Measurements from ENCODE around the gene RAB41.
"Not testable (repeated sequence)": the region's sequence is repeated elsewhere in the genome, so short reads cannot be mapped to it uniquely, and the experiment has no call there.

Gene RAB41

DNA sequence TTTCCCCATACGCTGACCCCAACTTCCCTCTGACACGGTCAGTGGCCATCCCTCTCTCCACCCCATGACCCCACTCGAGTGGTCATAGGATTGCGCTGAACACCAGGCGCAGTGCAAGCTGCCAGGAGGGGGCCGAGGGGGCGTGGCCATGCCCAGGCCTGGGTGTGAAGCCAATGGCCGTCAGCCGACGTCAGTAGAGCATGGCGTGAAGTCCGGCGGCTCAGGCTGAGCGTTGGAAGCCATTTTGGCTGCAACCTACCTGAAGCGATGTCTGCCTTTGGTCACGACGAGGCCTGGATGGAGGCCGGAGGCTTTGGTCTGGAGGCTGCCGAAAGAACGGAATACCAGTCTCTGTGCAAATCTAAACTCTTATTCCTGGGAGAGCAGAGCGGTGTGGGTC lies at the start of gene RAB41:
RAB41 (plus strand) TSS at position 222 of the 400 bp plus-strand sequence; CDS start at position 268, 46 bp downstream.
- no peak for DNase-seq

DNA sequence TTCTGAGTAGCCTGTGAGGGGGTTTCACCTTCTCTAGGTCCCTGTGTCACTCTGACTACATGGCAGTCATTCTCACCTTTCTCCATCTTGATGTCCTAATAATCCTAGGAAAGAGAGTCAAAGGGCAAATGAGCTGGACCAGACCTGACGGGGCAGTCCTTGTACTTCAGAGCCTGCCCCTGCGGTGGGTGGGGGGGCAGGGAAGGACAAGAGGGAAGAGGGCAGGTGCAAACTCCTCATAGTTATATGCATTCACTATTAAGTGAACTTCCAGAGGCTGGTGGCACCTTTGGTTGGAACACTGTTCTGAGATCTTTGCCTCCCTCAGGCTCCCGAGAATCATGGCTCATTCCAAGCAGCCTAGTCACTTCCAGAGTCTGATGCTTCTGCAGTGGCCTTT lies 47.6 kb upstream of the RAB41 start, which contains the start of gene AWAT1:
AWAT1 (plus strand) TSS at position 301 of the 400 bp plus-strand sequence; CDS start at position 342, 41 bp downstream.
- no peak for DNase-seq

DNA sequence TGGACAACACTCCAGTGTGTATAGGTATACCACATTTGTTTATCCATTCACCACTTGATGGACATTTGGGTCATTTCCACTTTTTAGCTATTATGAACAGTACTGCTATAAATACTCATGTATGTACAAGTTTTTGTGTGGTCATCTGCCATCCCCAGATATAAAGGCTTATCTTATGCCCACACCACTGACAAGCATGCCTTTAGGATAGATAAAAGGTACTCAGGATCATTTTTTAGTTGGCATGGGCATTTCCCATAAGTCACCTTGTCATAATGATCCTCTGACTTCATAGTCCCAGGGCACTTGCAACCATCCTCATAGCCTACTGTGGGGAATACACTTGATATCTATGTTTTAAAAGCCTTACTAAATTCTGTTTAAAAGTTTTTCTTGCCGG lies 41.2 kb upstream of the RAB41 start:
- no peak for DNase-seq

DNA sequence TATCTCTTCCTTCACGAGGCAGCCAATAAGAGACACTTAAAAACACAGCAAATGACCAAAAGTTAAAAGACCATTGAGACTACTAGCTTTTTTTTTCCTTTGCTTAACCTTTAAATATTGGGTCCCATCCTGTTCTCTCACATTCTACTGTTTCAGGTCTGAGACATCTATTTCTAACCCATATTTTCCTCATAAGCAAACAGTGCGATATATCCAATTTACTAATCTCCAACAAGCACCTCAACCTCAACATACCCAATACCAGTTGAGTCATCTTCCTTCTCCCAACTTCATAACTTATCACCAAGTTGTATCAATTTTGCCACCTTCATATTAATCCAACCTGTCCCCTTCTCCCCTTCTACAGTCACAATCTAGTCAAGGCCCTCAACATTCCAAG lies 40.5 kb upstream of the RAB41 start:
- no peak for DNase-seq

DNA sequence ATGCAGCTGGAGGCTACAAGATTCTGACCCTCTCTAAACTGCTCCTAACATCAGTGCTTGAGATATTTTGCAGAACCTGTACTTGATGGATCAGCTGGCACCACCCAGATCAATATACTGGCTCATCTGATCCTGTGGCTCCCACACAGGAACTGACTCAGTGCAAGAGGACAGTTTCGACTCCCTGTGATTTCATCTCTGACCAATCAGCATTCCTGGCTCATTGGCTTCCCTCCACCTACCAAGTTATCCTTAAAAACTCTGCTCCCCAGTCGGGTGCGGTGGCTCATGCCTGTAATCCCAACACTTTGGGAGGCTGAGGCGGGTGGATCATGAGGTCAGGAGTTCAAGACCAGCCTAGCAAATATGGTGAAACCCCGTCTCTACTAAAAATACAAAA lies 38.4 kb upstream of the RAB41 start:
- DNase-seq: not testable (repeated sequence)

DNA sequence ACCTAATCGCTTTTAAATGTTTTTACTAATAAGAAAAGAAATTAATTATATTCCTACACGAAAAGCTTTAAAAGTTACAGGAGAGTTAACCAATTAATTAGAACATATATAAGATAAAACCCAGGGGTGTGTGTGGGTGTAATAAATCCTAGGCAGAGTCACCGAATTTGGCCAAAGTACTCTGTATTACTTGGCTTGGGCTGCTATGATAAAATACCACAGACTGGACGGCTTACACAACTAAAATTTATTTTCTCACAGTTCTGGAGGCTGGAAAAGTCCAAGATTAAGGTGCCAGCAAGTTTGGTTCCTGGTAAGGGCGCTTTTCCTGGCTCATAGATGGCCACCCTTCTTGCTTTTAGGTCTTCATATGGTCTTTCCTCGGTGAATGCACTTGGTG lies 37.1 kb upstream of the RAB41 start:
- DNase-seq: no peak

DNA sequence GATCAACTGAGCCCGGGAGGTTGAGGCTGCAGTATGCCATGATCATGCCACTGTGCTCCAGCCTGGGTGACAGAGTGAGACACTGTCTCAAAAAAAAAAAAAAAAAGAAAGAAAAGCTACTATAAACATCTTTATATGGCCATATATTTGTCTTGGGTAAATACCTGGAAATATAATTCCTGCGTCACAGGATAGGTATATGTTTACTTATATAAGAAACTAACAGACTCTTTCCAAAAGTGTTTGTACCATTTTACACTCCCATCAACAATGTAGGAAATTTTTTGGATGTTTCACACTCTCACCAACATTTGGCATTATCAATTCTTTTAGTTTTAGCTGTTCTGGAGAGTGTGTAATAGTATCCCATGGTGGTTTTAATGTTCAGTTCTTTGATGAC lies 34.7 kb upstream of the RAB41 start:
- no peak for DNase-seq

DNA sequence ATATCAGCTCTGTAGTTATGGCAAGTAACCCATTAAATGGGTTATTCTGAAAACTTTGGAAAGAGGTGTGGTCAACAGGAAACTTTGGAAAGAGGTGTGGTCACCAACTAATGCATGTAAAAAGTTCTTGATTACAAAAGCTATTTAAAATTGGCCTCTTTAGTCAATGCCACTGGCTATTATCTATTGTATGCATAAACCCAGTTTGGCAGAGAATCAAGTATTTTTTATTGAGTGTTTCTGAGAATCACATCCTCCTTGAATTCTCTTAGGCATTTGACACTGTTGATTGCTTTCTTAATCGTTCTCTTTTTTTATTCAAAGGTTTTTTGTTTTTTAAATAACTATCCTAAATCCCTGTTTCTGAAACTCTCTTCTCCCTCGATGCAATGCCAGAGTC lies 29.5 kb upstream of the RAB41 start:
- DNase-seq: no peak

DNA sequence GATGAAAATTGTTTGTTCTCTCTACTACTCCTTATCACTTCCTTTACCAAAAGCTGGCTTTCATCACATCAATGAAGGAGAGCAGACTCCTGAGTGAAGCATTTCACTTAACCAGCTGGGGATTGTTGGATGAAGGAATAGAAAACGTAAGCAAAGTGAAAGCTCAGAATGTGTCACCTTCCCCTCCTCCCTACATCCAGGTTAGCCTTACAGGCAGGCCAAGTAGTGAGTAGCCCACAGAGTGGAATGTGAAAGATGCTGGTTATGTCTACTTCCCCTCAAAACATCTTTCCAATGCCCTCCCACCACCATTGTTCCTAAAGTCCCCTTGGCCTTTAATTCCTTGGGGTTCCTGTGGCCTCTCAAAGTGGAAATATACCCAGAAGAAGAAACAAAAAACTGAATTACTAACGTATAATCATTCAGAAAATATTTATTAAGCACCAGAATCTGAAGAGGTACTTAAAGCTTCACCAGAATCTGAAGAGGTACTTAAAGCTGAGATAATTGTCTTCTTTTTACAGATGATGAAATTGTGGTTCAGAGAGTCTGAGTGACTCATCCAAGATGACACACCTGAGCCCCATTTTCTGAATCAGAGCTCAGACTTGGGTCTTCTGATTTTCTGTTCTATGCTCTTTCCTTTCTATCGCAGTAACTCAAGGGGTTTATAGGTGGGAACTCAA lies 28.5 kb upstream of the RAB41 start:
- no peak for DNase-seq

DNA sequence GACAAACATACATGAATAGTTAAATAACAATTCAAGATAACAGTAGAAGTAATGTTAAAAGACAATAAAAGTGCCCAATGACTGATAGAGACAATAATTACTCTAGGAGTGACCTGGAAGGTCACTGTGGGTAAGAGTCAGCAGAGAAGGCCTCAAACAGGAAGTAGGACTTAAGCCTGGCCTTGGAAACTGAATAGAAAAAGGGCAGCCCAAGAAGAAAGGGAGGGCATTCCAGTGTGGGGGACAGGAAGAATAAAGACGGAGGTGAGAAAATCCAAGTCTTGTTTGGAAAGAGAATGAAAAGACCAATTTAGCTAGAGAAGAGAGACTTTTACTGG lies 27.9 kb upstream of the RAB41 start:
- DNase-seq: no peak

DNA sequence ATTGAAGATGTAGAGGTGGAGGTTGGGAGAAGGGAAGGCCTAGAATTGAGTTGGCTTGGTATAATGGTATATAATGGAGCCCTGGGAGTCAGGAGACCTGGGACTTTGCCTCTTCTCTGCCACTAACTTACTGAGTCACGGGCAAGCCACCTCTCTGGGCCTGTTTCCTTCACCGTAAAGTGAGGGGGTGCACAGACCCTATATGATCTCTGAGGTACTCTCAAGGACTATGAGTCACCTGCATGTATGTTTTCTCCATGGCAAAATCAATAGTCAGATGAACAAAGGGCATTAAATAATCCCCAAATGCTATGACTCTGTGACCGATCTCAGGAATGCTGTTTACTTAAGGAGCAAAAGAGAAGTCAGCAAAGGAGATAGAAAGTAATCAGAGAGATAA lies 27.1 kb upstream of the RAB41 start:
- DNase-seq: no peak

DNA sequence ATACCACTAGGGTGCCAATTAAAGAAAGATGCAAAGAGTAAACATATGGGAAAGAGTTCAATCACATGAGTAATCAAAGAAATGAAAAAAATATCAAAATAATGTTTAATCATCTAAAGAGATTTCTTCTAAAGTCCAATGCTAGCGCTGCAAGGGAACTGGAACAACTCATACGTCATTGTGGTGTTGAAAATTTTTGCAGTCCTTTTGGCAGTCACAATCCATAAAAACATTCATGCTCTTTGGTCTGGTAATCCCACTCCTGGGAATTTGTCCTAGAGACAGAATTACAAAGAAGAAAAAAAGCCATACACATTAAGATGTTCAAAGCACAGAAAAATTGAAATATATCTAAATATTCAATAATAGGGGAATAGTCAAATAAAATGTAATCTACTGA lies 26.5 kb upstream of the RAB41 start:
- no peak for DNase-seq

DNA sequence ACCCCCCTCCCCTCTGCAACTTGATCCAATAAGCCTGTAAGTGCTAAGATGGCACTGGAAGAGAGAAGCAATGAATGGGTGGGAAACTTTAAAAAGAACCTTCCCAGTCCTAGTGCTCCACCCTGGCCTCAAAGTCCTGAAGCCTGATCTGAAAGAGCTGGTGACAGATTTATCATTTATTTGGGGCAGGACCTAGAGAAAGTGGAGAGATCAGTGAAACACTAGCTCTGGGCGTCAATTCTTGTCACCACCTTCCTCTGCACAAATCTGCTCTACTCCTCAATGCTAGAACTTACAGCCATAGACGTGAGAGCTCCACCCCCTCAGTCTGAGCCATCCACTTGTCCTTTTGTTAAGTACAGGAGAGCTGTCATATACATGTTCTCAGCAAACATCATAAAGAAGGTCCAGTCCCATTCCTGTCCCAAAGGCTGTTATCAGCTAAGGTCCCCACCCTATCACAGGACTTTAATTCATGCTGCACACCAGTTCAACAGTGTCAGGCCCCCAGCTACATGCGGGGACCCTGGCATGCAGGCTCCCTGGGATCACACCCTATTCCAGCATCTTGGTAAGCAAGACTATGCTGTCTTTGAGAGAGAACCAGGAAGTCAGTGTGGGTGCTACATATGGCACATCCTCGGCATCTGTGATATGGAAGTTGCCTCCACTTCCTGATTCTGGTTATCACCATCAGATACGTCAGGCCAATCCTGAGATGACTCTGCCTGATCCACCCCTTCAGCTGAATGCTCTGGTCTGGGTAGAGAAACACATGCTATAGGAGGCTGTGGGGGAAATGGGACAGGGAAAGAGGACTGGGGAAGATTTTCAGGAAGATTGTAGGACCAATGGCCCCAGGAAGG lies 24.3 kb upstream of the RAB41 start:
- DNase-seq: no peak

DNA sequence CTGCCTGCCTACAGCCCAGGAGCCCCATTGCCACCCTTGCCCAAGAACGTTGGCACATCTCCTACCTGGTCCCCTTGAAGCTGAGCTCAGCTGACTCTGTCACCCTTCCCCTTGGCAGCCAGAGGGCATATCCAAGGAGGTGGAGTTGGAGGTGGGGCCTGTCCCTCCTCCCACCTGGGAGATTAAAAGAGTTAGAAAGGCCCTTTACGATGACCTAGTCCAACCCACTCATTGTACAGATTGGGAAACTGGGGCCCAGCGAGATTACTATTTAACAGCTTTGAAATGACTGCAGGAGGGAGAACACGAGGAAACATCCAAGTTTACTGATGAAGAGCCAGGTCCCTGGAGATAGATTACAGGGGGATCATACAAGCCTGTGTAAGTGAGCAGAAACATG lies 21.9 kb upstream of the RAB41 start, which contains the start of gene P2RY4:
P2RY4 (minus strand) TSS at position 101 of the 400 bp plus-strand sequence. CDS start 580 bp downstream, outside the sequence.
- DNase-seq: no peak

DNA sequence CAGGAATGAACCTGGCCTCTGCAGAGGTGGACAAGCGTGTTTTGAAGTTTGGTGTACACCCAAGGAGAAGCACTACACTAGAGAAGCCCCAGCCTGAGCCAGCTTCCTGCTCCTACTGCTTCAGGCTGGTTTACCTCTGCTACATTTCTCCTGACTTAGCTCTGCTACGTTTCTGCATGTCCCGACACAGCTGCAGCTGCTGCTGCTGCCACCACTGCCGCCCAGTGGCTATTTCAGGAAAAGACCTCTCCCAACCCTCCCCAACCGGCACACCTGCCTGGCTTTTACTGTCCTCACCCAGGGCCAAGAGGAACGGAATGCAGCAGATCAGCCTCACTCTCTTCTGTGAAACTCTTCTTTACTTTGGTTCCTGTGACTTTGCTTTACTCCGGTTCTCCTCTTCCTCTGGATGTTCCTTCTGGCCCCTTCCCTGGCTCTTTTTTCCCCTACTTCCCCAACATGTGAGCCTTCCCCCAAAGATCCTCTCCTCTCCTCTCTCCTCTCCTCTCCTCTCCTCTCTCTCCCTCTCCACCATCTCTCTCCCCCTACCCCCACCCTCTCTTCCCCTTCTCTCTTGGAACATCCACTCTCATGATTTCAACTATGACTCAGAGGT lies 18.9 kb upstream of the RAB41 start:
- peak; percentile 62 for DNase-seq

DNA sequence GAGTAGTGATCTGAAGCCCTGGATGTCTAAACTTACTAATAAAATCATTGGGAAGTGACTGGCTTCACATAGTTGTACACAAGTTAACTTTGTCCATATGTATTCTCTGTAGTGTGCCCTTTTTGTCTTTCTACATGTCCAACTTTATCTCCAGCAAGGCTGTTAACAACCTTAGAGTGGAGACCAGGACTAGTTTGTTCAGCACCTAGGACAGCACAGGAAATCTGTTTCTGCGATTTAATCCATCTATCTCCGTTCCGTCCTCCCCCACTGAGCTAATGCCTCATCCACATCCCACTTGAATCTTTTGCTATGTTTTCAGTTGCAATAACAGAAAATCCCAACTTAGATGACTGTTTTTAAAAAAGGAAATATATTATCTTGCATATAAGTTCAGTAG lies 17.2 kb upstream of the RAB41 start:
- DNase-seq: no peak

DNA sequence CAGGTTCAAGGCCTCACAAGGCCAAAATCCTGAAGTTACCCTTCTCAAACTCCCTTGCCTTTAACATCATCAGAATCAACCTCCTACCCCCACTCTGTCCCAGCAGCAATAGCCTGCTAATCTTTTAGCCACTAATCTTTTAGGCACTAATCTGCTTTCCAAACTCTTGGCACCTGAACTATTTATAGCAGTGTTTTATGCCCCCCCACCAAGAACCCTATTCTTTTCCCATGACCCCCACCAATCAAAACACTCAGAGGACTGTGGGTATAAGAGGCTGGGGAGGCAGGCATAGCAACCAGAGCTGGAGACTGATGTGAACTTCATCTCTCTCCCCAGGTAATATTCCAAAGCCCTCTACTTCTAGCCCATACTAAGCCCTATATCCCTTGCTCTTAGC lies 13.9 kb upstream of the RAB41 start, which contains the start of gene ARR3:
ARR3 (plus strand) TSS at position 301 of the 400 bp plus-strand sequence. CDS start 1,052 bp downstream, outside the sequence.
- DNase-seq: no peak

DNA sequence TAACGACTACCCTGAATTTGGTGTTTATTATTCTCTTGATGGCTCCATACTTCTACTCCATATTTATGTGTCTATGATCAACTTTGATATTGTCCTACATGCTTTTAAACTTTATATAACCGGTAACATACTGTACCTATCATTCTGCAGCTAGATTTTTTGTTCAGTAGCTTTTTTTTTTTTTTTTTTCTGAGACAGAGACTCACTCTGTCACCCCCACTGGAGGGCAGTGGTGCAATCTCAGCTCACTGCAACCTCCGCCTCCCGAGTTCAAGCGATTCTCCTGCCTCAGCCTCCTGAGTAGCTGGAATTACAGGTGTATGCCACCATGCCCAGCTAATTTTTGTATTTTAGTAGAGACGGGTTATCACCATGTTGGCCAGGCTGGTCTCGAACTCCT lies 7.9 kb upstream of the RAB41 start:
- not testable (repeated sequence) for DNase-seq

DNA sequence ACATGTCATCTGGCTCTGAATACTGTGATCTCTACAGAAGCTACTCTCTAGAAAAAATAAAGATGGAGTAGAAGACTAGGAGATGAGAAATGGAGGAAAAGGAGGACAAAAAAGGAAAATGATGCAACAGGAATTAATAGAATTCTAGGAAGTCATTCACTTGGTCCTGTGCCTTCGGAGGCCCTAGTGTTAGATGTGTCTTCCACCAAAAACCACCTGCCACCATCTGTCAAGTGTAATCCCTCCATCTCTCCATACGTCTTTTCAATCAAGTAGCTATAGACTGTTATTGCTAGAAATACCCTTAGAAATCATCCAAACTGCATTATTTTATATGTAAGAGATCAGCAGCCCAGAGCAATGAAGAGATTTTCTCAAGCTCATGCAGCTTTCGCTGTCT lies 2.9 kb upstream of the RAB41 start:
- DNase-seq: no peak

DNA sequence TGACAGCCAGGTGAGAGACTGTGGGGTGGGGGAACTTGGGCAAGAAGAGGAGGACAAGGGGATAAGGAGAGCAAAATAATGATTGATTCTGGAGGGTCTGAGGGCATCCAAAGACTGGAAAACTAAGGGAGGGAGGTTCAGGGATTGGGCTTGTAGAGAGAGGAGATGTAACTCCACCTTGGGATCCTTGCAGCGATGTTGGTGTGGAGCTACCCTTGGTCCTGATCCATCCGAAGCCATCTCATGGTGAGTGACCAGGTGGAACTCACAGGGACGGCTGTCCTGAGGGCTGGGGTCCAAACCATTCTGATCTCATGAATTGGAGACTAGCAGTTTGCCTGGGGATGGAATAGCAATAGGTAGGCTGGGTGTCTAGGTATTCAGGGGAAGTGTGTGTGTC lies 1.4 kb upstream of the RAB41 start:
- DNase-seq: no peak

DNA sequence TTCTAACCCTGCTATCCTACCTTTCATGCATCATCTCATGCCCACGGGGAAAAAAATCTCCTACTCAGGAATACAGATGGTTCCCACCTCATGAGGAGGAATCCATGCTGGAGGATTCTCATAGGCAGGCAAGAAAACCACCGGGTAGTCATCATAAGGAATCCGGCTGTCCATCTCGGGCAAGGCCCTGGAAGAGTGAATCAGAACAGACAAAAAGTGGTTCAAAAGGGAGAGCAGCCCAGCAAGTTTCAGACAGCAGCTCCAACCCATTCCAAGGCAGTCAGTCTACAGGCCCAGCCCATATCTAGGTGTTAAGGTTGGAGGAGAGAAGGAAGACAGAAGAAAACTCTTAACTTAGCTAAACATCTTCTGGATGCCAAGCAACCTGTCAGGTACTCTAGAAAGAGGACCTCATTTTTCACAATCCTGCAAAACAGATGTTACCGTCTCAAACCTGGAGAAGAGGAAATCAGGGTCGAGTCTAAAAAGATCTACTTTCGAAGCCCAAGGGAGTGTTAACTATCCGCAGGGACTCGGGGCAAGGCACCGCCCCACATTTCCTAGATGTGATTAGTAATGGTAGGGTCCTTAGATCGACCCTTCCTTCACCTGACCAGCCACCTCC lies 7.3 kb downstream of the RAB41 start:
- DNase-seq: no peak

DNA sequence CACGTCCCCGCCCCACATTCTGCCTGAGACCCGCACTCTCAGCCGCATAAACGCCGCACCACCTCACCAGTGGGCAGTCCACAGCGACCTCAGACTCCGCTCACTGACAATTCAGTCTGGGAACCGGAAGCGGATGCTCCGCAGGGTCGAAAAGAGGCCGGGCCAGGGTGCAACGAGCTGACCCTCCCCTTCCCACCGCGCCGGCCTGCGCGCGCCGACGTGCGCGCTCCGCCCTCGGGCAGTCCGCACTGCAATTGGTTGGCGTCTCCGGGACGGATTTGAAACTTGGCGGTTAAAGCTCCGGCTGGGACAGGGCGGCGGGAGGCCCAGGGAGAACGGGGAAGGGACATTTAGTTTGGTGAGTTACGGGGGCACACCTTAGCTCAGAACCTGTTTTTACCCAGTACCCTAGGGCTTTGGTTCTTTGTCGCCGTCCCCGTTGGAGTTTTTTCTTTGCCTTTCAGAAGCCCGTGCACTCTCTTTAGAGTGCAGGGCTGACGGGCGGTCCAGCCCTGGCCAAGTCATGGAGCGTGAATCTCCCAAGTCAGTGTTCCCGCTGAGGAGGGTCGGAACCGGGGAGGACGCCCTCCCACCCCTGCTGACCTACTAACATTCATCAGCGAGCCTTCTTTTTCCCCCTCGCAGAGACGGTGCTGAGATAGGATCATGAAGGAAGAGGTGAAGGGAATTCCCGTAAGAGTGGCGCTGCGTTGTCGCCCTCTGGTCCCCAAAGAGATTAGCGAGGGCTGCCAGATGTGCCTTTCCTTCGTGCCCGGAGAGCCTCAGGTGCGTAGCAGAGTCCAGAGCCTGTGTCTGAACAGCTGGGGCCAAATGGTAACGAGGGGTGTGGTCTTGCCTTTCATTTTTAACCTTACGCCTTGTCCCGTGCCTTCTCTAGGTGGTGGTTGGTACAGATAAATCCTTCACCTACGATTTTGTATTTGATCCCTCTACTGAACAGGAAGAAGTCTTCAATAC lies 8.1 kb downstream of the RAB41 start, which contains the start of the genes KIF4A and PDZD11:
KIF4A (plus strand) TSS at position 312 of the 978 bp plus-strand sequence; CDS start at position 667, 355 bp downstream.
PDZD11 (minus strand) TSS at position 135 of the 978 bp plus-strand sequence. CDS start 586 bp downstream, outside the sequence.
- DNase-seq: peak; percentile 86

All from activated CD4-positive, alpha-beta T cell treated with anti-CD3 and anti-CD28 coated beads for 48 hours (primary cell).